NCI-H460 (cell line): ENCODE results near the gene RPS16. TPM values are rescaled to one million over a fixed set of nuclear protein-coding genes. Genes with fewer than 3 reads are reported as not detected.
"Not testable (repeated sequence)": the region's sequence is repeated elsewhere in the genome, so short reads cannot be mapped to it uniquely, and the experiment has no call there.

Source experiments
- DNase-seq: peaks from one replicate; pipeline ENCODE4 v3.0.0-alpha.2; 2016; ENCODE audit warnings: low read depth; ENCODE audit errors: extremely low read depth
- total RNA-seq: library from RNA; depleted of rRNA; stranded (reverse); fragments of >200 nt; shearing (Covaris generic); gene quantifications from 2 replicates; pipeline ENCODE4 v1.2.3, GENCODE V29; 2014

The RPS16 gene
- total RNA-seq, 1 experiment from 2014 or later = 944 TPM

- not testable (repeated sequence) for DNase-seq
Measured at GRCh38 chr19:39451257-39451656, 15.5 kb upstream of the RPS16 start.

DNA sequence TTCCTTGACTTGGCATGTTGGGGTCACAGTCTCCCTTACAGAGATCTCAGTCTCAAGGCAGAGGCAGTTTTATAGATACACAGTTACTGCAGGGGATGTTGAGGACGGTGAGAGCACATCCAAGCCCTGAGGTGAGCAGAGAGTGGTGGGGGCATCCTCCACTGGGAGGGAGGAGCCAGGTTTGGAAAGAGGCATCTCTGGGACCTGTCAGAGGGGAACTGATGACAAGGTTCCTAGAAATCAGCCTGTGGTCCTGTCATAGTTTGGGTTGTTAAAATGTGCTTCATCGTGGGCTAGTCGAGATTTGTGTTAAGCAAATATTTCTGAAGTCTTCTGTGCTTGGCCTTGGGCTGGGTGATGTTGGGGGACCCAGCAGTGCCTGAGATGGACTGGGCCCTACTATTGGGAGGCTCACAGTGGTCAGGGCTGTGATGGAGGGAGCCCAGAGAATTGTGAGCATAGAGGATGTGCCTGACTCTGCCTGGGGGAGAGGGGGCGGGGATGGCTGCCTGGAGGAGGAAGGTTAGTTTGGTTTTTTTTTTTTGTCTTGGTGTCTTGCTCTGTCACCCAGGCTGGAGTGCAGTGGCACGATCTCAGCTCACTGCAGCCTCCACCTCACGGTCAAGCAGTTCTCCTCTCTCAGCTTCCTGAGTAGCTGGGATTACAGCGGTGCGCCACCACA lies 13.5 kb upstream of the RPS16 start:
- DNase-seq = no peak

- DNase-seq = no peak
Measured at GRCh38 chr19:39448271-39448670, 12.5 kb upstream of the RPS16 start.

DNA sequence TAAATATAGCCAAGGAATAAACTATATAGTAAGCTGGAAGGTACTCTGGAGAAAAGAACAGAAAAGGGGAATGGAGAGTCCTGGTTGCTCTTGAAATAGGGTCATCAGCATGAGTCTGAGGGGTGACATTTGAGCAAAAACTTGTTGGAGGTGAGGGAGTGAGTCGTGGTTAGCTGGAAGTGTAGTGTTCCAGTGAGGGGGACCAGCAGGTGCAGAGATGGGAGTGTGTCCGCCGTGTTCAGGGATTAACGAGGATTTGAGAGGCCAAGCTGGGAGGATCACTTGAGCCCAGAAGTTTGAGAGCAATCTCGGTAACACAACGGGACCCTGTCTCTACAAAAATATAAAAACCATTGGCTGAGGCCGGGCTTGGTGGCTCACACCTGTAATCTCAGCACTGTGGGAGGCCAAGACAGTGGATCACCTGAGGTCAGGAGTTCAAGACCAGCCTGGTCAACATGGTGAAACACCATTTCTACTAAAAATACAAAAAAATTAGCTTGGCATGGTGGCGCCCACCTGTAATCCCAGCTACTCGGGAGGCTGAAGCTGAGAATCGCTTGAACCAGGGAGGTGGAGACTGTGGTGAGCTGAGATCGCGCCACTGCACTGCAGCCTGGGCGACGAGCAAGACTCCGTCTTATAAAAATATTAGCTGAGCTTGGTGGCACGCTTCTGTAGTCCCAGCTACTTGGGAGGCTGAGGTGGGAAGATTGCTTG lies 10.8 kb upstream of the RPS16 start:
- DNase-seq = no peak

- DNase-seq = peak; percentile 95
Measured at GRCh38 chr19:39445196-39446111, 9.7 kb upstream of the RPS16 start, which contains the start of gene SUPT5H. Gene SUPT5H, plus strand, starts transcription at chr19:39445582. Its CDS starts 309 bp downstream, at chr19:39445891.

DNA sequence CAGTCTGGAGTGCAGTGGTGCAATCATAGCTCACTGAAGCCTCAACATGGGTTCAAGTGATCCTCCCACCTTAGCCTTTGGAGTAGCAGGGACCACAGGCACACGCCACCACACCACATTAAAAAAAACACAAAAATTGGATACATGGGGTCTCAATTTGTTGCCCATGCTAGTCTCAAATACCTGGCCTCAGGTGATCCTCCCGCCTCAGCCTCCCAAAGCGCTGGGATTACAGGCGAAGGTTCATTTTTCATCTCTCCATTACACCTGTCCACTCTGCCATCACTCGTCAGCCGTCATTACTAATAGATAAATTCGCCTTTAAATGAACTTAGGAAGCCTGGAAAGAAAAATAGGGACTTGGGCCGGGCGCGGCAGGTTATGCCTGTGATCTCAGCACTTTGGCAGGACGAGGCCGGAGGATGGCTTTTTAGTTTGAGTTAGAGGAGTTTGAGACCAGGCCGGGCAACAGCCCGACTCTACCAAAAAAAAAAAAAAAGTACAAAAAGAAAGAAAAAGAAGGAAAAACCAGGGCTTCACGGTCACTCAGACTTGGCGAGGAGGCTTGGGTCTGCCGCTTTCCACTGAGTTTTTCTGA lies 8.9 kb upstream of the RPS16 start:
- no peak for DNase-seq

DNA sequence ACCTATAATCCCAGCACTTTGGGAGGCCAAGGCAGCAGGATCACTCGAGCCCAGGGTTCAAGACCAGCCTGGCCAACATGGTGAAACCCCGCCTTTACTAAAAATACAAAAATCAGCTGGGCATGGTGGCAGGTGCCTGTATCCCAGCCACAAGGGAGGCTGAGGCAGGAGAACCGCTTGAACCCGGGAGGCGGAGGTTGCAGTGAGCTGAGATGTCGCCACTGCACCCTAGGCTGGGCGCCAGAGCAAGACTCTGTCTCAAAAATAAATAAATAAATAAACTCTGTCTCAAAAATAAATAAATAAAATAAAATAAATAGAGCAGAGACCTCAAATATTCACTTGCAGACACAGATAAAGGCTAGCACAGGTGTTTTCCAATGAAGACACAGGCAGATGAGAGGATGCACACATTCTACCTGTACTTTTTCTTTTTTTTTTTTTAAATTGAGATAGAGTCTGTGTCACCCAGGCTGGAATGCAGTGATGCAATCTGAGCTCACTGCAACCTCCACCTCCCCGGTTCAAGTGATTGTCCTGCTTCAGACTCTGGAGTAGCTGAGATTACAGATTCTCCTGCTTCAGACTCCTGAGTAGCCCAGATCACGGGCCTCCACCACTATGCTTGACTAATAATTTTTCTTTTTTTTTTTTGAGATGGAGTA lies 2.7 kb upstream of the RPS16 start:
- DNase-seq = no peak

- no peak for DNase-seq
Measured at GRCh38 chr19:39436350-39436716, 584 bp upstream of the RPS16 start.

DNA sequence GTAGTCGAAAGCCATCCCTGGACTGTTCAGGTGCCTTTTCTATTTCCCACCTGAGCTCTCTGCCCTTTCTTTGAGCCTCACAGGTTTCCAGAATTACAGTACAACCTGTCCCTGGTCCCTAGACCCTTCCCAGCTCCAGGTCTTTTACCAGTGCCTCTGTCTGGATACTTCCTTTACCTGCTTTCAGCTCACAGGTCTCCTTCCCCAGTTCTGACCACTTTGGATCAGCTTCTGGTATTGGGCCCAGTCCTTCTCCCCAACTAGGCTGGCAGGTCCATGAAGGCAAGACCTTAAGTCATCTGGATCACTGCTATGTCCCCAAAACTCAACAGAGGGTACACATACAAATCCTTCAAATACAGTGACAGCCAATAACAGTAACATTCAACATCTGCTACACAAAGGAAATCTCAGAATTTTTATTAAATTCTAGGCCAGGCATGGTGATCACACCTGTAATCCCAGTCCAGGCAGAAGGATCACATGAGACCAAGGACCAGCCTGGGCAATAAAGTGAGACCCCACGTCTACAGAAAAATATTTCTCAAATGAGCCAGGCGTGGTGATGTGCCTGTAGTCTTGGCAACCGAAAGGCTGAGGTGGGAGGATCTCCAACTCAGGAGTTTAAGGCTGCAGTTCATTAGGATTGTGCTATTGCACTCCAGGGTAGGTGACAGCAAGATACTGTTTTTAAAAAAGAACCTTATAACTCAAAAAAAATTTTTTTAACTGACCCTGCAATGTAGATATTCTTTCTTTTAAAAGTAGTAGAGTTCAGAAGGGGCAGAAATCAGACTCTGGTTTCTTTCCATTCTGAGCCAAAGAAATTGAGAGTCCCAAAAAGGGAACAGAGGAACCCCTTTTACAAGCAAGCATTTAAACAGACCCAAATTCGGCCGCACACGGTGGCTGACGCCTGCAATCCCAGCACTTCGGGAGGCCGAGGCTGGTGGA lies 1.3 kb downstream of the RPS16 start:
- no peak for DNase-seq

GRCh38 chr19:39433480-39434079 lies 2.2 kb downstream of the RPS16 start:
- no peak for DNase-seq

GRCh38 chr19:39432677-39433025 lies 3.1 kb downstream of the RPS16 start:
- no peak for DNase-seq

DNA sequence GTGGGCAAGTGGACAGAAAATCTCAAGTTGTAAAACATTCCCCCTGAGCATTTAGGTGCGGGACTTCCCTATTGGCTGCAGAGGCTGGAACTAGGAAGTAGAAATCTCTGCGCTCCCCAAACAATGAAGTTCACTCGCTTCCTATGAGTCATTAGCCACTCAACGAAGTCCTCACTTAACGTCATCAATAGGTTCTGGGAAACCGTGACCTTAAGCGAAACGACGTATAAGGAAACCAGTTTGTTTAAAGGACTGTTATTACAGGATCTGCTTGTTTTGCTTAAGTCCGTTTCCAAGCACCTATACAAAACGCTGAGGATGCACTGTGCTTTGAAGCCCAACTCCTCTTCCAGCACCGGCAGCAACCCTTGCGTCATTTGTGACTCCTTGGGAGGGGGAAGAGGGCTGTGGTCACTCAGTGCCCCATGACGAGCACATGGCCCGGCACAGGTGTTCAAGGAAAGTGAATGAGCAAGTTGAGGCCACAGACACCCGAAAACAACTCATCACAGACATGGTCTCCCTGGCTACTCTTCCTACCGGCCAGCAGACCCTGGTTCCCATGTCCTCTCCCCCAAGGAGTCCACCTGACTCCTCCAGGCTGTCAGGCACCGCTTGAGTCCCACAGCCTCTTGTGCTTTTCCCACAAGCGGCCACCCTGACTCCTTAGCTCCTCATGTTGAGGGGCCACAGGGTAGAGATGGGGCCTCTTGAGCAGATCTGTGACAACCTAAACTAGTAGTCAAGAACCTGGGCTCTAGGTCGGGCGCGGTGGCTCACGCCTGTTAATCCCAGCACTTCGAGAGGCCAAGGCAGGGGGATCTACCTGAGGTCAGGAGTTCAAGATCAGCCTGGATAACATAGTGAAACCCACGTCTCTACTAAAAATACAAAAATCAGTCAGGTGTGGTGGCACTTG lies 4.8 kb downstream of the RPS16 start:
- DNase-seq = peak; percentile 96

DNA sequence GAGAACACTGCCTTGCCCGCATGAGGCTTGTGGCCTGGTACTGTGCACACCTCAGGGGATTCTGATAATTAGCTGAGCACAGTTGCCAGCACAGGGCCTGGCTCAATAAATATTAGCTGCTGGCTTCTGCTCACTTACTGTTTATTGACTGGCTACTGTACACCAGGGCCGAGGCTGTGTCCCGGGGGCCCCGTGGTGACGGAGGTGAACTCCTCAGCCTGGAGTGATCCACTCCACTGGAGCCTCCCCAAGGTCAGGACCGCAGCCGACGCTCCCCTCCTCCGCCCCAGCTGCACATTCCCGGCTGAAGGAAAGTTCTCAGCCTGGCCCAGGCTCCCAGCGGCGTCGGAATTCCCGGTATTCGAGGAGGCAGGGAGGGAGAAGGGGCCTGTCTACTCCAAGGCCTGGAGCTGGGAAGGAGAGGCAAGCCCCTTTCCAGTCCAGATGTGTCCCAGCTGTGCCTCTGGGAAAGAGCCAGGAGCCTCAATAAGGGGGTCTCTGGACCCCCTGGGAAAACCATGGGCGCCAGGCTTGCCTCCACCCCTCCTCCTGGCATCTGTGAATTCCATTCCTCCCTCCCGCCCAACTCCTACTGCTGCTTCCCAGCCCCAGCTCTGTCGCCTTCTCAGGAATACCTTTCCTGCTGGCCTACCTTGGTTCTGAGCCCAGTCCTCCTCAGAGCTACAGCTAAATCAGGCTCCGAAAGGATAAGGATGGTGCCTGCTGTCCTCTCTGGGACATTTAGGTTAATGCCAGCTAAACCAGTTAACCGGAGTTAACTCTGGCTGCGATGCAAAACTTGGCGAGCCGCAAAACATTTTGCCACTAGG lies 7.3 kb downstream of the RPS16 start:
- DNase-seq = no peak

DNA sequence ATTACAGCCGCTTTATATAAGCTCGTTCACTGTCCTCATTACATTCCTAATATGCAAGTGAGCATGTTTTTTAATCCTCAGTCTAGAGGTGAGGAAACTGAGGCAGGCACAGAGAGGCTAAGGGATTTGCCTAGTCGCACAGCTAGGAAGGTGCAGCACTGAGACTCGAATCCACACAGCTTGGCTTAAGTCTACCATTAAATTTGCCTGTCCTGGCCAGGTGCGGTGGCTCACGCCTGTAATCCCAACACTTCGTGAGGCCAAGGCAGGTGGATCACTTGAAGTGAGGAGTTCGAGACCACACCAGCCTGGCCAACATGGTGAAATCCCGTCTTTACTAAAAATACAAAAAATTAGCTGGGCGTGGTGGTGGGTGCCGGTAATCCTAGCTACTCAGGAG lies 8.0 kb downstream of the RPS16 start:
- DNase-seq = no peak

- DNase-seq = no peak
Measured at GRCh38 chr19:39426170-39426569, 9.6 kb downstream of the RPS16 start.

- DNase-seq = no peak
Measured at GRCh38 chr19:39425744-39426143, 10.0 kb downstream of the RPS16 start.

- DNase-seq = no peak
Measured at GRCh38 chr19:39424934-39425333, 10.8 kb downstream of the RPS16 start.
